Ishikawa (cell line): ENCODE results near the gene BEND6.

Source experiments
- CREB1 ChIP-seq: IDR thresholded peaks from 2 replicates; pipeline ENCODE4 v1.6.1; 2012; ENCODE audit warnings: low read depth
- EP300 ChIP-seq: IDR thresholded peaks from 2 replicates; pipeline ENCODE4 v1.6.1; 2012; ENCODE audit warnings: borderline replicate concordance
- FOXM1 ChIP-seq: IDR thresholded peaks from 2 replicates; pipeline ENCODE4 v1.6.1; 2012; ENCODE audit warnings: low read depth, borderline replicate concordance
- NFIC ChIP-seq: IDR thresholded peaks from 2 replicates; pipeline ENCODE4 v1.6.1; 2012
- RAD21 ChIP-seq: IDR thresholded peaks from 2 replicates; pipeline ENCODE4 v1.6.1; 2012; ENCODE audit warnings: low read depth
- TAF1 ChIP-seq: IDR thresholded peaks from 2 replicates; pipeline ENCODE4 v1.6.1; 2012; ENCODE audit warnings: low read depth, mild to moderate bottlenecking
- TCF12 ChIP-seq: IDR thresholded peaks from 2 replicates; pipeline ENCODE4 v1.6.1; 2012; ENCODE audit warnings: low read depth
- TEAD4 ChIP-seq: IDR thresholded peaks from 2 replicates; pipeline ENCODE4 v1.6.1; 2012
- USF1 ChIP-seq: IDR thresholded peaks from 2 replicates; pipeline ENCODE4 v1.6.1; 2012
- YY1 ChIP-seq: IDR thresholded peaks from 2 replicates; pipeline ENCODE4 v1.6.1; 2012; ENCODE audit warnings: low read depth
- ZBTB7A ChIP-seq: IDR thresholded peaks from 2 replicates; pipeline ENCODE4 v1.6.1; 2012; ENCODE audit warnings: low read depth
- TF ChIP-seq, protein P1 (sequence below): IDR thresholded peaks from 2 replicates; pipeline ENCODE4 v1.6.1; 2012; ENCODE audit warnings: low read depth, mild to moderate bottlenecking
- TF ChIP-seq, protein P2 (sequence below): IDR thresholded peaks from 2 replicates; pipeline ENCODE4 v1.6.1; 2012

The BEND6 gene

GRCh38 chr6:57075092-57075491, 120.2 kb downstream of the BEND6 start:
- TF ChIP-seq, protein P1, sequence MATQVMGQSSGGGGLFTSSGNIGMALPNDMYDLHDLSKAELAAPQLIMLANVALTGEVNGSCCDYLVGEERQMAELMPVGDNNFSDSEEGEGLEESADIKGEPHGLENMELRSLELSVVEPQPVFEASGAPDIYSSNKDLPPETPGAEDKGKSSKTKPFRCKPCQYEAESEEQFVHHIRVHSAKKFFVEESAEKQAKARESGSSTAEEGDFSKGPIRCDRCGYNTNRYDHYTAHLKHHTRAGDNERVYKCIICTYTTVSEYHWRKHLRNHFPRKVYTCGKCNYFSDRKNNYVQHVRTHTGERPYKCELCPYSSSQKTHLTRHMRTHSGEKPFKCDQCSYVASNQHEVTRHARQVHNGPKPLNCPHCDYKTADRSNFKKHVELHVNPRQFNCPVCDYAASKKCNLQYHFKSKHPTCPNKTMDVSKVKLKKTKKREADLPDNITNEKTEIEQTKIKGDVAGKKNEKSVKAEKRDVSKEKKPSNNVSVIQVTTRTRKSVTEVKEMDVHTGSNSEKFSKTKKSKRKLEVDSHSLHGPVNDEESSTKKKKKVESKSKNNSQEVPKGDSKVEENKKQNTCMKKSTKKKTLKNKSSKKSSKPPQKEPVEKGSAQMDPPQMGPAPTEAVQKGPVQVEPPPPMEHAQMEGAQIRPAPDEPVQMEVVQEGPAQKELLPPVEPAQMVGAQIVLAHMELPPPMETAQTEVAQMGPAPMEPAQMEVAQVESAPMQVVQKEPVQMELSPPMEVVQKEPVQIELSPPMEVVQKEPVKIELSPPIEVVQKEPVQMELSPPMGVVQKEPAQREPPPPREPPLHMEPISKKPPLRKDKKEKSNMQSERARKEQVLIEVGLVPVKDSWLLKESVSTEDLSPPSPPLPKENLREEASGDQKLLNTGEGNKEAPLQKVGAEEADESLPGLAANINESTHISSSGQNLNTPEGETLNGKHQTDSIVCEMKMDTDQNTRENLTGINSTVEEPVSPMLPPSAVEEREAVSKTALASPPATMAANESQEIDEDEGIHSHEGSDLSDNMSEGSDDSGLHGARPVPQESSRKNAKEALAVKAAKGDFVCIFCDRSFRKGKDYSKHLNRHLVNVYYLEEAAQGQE: no peak
- TF ChIP-seq CREB1 (no peak), EP300 (no peak), FOXM1 (no peak), TEAD4 (no peak), NFIC (no peak), RAD21 (no peak), YY1 (no peak), ZBTB7A (no peak), TCF12 (no peak), TAF1 (no peak), USF1 (no peak)
- TF ChIP-seq, protein P2, sequence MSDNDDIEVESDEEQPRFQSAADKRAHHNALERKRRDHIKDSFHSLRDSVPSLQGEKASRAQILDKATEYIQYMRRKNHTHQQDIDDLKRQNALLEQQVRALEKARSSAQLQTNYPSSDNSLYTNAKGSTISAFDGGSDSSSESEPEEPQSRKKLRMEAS: no peak
